Stimulated activated CD4-positive, alpha-beta T cell treated with anti-CD3 and anti-CD28 coated beads, TNF-alpha, amount 100 ng/mL, for 4 hours (primary cell): ENCODE data around the gene HOXB3.
A peak's percentile ranks its signal among the peaks of the same experiment; 100 is the strongest.

Source experiments
- DNase-seq, 3 experiments: peaks; one replicate each; pipeline ENCODE4 v3.0.0-alpha.2; 2020; ENCODE audit warnings: low read depth in 3 of 3

The HOXB3 gene

DNA sequence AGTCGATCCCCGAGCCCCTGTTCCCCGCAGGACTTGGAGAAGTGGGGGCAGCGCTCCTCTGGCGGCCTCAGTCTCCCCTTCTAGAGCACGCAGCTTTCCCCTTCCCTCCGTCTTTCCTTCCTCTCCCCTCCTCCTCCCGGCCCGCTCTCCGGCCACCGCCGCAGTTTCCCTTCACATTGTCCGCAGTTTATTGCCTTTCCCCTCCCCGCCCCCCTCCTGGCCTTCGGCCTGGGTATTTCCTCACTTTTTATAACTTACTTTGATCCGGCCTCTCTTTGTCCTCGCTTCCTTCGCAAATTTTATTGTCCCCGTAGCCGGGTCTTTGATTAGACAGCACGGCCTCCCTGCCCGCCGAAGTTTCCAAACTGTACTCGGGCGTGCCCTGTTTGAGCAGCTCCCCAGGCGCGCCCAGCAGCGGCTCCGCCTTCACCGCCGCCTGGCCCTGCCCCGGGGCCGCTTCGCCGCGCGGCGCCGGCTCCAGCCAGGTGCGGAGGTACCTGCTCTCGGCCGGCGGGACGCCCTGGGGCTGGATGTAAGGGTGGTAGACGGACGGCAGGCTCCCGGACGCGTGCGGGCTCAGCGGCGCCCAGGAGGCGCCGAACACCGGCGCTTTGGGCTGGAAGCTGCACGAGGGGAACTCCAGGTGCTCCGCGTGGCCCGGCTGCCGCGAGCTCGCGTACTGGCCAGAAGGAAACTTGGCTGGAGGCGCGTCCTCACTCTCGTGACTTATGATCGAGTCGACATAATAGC, 35.6 kb upstream of the HOXB3 start:
- peak in 1 of 3 experiments; percentile 22 for DNase-seq

GRCh38 chr17:48624544-48625494, 34.8 kb upstream of the HOXB3 start:
- DNase-seq = no peak

DNA sequence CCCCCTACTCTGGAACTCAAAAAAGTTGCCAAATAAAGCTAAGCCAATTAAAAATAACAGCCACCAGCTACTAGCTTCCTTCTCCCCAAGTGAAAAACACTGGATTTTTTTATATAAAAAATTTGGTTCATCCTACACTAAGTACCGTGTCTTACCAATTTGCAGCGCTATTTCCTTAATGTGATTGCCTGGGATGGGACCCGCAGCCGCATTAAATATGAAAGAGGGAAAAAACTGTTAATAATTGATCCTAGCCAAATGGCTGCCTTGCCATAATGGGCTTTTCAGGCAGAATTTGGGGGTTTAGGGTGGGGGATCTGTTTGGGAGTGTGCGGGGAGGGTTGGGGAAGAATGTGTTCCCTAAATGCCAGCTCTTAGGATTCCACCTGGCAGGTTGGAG, 34.1 kb upstream of the HOXB3 start:
- no peak for DNase-seq

GRCh38 chr17:48623583-48623982, 33.5 kb upstream of the HOXB3 start:
- DNase-seq = no peak

- no peak for DNase-seq
Measured at GRCh38 chr17:48622857-48623256, 32.8 kb upstream of the HOXB3 start.

GRCh38 chr17:48621410-48622392, 31.7 kb upstream of the HOXB3 start:
- DNase-seq = no peak

DNA sequence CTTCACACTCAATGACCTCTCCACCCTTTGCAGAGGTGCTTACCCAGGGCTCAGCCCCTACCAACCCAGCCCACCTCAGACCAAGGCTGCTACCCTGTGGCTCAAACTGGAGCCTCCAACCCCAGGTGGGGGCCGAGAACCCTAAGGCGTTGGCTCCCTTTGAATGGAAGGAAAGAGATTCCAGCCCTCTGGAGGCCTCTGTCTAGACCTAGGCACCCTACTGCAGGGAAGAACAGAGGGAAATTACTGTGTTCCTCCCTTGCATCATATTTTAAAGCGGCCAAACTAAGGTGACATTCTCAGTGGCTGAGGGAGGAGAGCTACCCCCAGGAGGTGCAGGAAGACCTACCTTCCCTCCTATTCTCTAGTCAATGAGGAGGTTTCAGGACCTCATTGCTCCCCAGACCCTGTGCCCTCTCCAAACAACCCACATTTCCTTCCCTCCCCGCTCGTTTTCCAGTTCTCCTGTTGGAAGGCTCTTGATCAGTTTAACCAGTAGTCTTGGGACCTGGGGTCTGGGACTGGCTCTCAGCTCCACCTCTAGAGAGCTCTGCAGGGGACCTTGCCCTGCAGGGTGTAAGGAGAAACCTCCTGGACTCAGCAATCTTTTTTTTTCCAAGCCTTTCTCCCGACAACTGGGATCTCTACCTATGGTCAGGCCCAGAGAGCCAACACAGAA, 30.6 kb upstream of the HOXB3 start:
- DNase-seq = no peak

DNA sequence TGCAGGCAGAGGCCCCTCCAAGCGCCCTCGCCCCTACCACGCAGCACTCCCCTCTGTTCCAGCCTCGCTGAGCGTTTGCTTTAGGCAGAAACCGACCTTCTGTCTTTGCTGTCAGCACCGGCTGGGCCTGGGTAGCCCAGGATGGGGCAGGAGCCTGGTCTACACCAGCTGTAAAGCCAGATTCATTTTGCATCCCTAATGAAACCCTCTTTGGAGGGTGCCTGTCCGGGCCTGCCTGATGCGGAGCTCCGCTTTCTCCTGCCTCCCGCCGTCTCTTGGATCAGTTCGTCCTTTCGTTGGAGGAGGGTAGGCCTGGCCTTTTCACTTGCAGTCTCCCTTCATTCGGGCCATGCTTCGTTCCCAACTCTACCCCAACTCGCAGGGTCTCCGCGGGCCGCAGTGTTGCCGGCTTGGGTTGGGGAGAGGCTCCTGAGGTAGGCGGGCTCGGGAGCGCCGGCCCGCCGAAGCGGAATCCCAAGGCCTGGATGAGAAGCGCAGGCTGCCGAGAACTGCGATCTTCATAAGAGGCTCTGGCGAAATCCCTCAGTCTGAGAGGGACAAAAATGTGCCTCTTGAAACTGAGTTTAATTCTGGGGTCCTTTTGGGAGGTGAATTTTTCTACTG, 29.9 kb upstream of the HOXB3 start:
- DNase-seq = no peak

DNA sequence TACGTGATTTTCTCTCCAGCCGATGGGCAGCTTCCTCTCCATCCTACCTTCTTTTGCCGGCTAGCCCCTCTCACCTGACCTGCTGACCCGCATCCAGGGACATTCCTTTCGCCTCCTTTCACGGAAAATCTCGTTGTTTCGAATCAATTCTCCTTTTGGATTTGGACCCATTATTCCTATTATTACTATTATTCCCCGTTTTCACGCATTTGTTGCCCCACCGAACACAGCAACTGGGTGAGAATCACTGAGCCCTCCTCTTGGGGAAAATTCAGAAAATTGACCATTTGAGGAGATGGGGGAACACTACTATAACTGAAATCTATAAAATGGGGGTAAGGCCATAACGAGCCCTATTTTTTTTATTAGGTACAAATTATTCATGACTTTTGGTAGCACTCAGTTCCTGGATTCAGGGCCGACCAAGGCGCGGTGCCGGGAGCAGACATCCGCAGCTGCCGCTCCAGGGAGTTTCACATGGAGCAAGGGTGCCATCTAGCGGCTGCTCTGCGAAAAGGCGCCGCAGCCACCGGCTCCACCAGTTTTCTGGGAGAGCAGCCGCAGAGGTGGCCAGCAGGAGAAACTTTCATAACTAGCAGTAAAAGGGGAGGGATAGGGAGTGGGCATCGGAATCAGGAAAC, 28.3 kb upstream of the HOXB3 start:
- DNase-seq = peak; percentile 67 to 76 (median 75)

DNA sequence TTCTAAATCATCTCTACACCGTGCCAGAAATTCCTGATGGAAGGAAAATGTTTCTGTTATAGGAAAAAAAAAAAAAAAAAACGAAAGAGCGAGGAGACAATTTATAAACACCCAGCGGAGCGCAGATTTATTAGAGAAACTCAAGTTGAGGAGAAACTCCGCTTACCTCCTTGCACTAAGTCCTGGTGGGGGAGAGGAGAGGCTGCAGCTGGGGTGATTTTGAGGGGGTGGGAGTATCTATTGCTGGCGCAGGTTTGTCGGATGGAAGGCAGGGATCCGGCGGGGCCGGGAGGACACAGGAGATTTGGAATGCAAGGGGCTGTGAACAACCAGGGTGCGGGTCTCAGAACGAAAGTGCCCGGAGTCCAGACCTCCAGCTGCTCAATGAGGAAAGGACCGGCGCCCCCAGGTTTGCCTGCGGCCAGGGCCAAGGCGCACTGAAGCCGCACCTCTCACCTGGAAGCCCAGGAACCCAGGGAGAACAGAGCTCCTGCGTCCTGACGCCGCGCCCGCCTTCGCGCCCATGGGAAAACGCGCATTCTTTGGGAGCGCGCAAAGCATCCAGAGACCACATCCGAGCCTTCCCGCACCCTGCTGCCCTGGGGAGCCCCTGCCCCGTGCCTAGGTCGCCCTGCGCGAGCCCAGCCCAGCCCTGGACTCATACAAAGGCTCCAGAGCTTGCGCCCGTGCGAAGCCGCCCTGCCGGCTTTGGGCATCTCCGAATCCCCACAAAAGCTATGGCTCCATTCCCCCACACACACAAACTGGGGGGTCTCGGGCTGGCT, 27.6 kb upstream of the HOXB3 start:
- DNase-seq = no peak

GRCh38 chr17:48616717-48617470, 26.9 kb upstream of the HOXB3 start:
- DNase-seq = no peak

- no peak for DNase-seq
Measured at GRCh38 chr17:48615963-48616716, 26.1 kb upstream of the HOXB3 start.

DNA sequence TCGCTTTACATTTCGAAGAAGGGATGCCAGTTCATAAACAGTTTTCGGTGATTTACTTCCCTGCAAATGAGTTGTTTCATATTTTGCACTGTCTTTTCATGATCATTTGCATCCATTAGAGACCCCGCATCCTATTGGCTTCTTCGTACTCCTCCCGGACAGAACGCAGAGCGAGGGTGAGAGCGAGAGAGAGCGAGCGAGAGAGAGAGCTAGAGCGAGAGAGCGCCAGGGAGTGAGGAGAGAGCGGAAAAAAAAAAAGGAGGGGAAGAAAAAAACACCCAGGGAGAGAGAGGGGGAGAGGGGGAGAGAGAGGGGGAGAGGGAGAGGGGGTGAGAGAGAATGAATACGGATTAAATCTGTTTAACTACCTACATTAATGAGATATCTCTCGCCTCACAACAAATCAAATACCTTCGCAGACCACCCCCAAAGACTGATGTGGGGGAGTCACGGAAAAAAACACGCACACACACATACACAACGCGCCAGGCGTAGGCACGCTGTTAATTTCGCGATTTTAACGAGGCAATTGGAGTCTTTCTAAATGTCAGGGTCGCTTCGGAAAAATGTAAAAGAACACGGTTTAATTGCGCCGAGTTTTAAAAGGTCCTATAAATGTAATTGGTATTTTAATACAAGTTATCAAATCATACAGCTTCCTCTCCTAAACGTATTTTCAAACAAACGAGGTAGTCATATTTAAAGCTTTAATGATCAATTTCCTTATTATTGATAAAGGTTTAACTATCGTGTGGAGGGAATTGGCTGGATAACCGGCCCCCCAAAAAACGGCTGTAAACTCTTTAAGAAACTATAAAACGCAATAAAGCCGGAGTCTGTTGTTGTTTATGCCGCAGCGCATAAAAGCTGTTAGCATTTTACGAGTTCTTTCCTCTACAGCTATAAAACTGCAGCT, 25.3 kb upstream of the HOXB3 start, which contains the start of gene HOXB8:
Gene HOXB8, minus strand, starts transcription at position 246 of the 916 bp plus-strand sequence. CDS start 588 bp downstream, outside the sequence.
- no peak for DNase-seq

DNA sequence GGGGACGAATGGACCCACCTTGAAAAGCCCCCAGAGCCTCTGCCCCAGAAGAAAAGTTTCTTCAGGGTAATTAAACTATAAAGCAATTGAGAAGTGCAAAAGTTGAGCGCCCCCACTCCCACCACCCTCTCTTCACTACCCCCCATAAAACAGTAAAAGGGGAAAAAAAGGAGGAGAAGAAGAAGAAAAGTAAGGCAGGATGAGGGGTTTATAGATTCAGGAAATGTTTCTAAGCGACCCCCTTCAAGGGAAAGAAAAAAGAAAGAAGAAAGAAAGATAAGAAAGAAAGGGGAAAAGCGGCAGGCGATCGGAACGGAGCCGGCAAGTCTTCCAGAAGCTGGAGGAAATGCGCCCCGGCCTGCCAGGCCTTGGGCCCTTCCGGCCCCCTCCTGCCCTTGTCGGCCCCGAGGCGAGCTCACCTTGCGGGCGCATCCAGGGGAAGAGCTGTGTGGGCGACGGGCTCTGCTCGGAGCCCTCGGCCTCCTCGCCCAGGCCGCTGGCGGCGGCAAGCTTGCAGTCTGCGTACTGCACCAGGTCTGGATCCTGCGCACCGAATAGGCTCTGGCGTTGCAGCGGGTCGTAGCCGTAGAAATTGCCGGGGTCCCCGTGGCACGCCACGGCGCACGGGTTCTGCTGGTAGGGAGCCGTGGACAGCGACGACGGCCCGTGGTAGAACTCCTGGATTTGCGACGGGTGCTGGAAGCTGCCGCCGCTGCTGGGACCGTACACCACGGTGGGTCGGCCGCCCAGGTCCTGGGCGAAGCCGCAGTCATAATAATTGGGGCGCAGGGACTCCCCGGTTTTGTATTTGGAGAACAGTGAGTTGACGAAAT, 24.0 kb upstream of the HOXB3 start:
- no peak for DNase-seq

- peak in 1 of 3 experiments; percentile 42 for DNase-seq
Measured at GRCh38 chr17:48612854-48613691, 23.0 kb upstream of the HOXB3 start.
